GM12878 (cell line): ENCODE results near the gene TMSB4X. TPM values are rescaled to one million over a fixed set of nuclear protein-coding genes. Genes with fewer than 3 reads are reported as not detected.

Experiments
- ATAC-seq: fragments of 200-7000 bp; cut with Tn5 transposase; 3 replicates; pipeline ENCODE4 v1.9.1; 2020; ENCODE audit warnings: mild to moderate bottlenecking, moderate library complexity
- BruUV-seq: library from RNA; stranded (reverse); fragments of 400-500 nt; replicated peaks from 2 replicates; lab custom pipeline; 2021; lab: Mats Ljungman, UMichigan
- CTCF ChIA-PET: fragments of 300-600 bp; sonication (Branson Sonifier 250); formaldehyde crosslinking; extraction: SDS; loops from one replicate; lab custom pipeline; 2021; ENCODE audit warnings: inconsistent platforms; lab: Yijun Ruan, JAX
- POLR2A ChIA-PET: fragments of 350-600 bp; formaldehyde crosslinking; extraction: SDS; loops from one replicate; lab custom pipeline; 2021; ENCODE audit warnings: inconsistent platforms; lab: Charles Lee
- RAD21 ChIA-PET: fragments of 300-600 bp; sonication (Branson Sonifier 250); formaldehyde crosslinking; loops from one replicate; lab custom pipeline; 2023; ENCODE audit warnings: antibody characterized with exemption; ENCODE audit not compliant: unreplicated experiment; lab: Charles Lee
- SMC1A ChIA-PET: fragments of 300-600 bp; sonication (Branson Sonifier 250); formaldehyde crosslinking; loops from one replicate; lab custom pipeline; 2023; ENCODE audit not compliant: unreplicated experiment, uncharacterized antibody; lab: Charles Lee
- DNase-seq: peaks from one replicate; pipeline ENCODE4 v3.0.0-alpha.2; 2011; ENCODE audit warnings: low read depth, low spot score
- FAIRE-seq: peaks from 3 replicates; lab custom pipeline; 2011; peaks lifted over from hg19 to GRCh38; lab: Jason Lieb, UNC
- H2AFZ ChIP-seq: 2 replicates; pipeline ENCODE4 v1.6.0; 2011; ENCODE audit warnings: low read depth, low read length, control low read depth; ENCODE audit not compliant: control insufficient read depth
- H3K27ac ChIP-seq: 2 replicates; pipeline ENCODE4 v1.5.1; 2011; ENCODE audit warnings: control low read depth; ENCODE audit not compliant: control insufficient read depth, insufficient read depth
- H3K27me3 ChIP-seq, 2 experiments: replicated peaks in 1 of 2; 2 replicates each; pipeline versions ENCODE4 v1.6.0 to v1.6.1; 2011; ENCODE audit warnings: low read length in 1 of 2; ENCODE audit not compliant: control insufficient read depth in 2 of 2, insufficient read depth in 2 of 2
- H3K36me3 ChIP-seq, 2 experiments: 2 replicates each; pipeline ENCODE4 v1.5.1; 2011; ENCODE audit warnings: low read length in 1 of 2; ENCODE audit not compliant: control insufficient read depth in 2 of 2, insufficient read depth in 2 of 2
- H3K4me1 ChIP-seq: 2 replicates; pipeline ENCODE4 v1.6.1; 2011; ENCODE audit warnings: mild to moderate bottlenecking, low read length, moderate library complexity, mixed read lengths; ENCODE audit not compliant: control insufficient read depth, insufficient read depth
- H3K4me2 ChIP-seq: 2 replicates; pipeline ENCODE4 v1.6.0; 2011; ENCODE audit warnings: control low read depth; ENCODE audit not compliant: control insufficient read depth, insufficient read depth
- H3K4me3 ChIP-seq: fragments of 200-600 bp; sonication (generic); 2 replicates; pipeline ENCODE4 v1.5.1; 2016
- H3K79me2 ChIP-seq: 2 replicates; pipeline ENCODE4 v1.6.0; 2011; ENCODE audit warnings: low read length; ENCODE audit not compliant: control insufficient read depth, insufficient read depth
- H3K9ac ChIP-seq: 2 replicates; pipeline ENCODE4 v1.8.0; 2011; ENCODE audit warnings: low read length, control low read depth, mixed read lengths; ENCODE audit not compliant: control insufficient read depth, insufficient read depth
- H3K9me3 ChIP-seq: replicated peaks from 3 replicates; pipeline ENCODE4 v1.5.1; 2011; ENCODE audit warnings: mild to moderate bottlenecking, low read length; ENCODE audit not compliant: control insufficient read depth, insufficient read depth
- H4K20me1 ChIP-seq: 2 replicates; pipeline ENCODE4 v1.6.0; 2011; ENCODE audit not compliant: control insufficient read depth, insufficient read depth
- BCL11A ChIP-seq: IDR thresholded peaks from 2 replicates; pipeline ENCODE4 v1.6.1; 2011; ENCODE audit warnings: low read depth, low read length
- BMI1 ChIP-seq: fragments of 450-650 bp; IDR thresholded peaks from 2 replicates; pipeline ENCODE4 v1.6.1; 2016; ENCODE audit warnings: mild to moderate bottlenecking, moderate library complexity, borderline replicate concordance
- CHD4 ChIP-seq: fragments of 200-600 bp; sonication (generic); IDR thresholded peaks from 2 replicates; pipeline ENCODE4 v1.6.1; 2016; ENCODE audit warnings: mild to moderate bottlenecking
- CREM ChIP-seq: IDR thresholded peaks from 2 replicates; pipeline ENCODE4 v1.6.1; 2014; ENCODE audit warnings: antibody characterized with exemption, low read depth
- GATAD2B ChIP-seq: fragments of 450-650 bp; conservative IDR thresholded peaks from 2 replicates; pipeline ENCODE4 v1.6.1; 2017; ENCODE audit warnings: low read depth, mild to moderate bottlenecking, moderate library complexity
- IRF3 ChIP-seq: fragments of 450-650 bp; IDR thresholded peaks from 2 replicates; pipeline ENCODE4 v1.6.1; 2014; ENCODE audit warnings: mild to moderate bottlenecking
- MTA3 ChIP-seq: IDR thresholded peaks from 2 replicates; pipeline ENCODE4 v1.6.1; 2012; ENCODE audit warnings: low read length, inconsistent platforms, borderline replicate concordance
- MYB ChIP-seq: fragments of 150-350 bp; IDR thresholded peaks from 2 replicates; pipeline ENCODE4 v1.6.1; 2014; ENCODE audit warnings: mild to moderate bottlenecking, low read depth, low read length, borderline replicate concordance
- NBN ChIP-seq: fragments of 450-650 bp; IDR thresholded peaks from 2 replicates; pipeline ENCODE4 v1.6.1; 2016
- POU2F2 ChIP-seq: IDR thresholded peaks from 3 replicates; pipeline ENCODE4 v1.6.1; 2011; ENCODE audit warnings: low read depth, mild to moderate bottlenecking, low read length, borderline replicate concordance
- RB1 ChIP-seq: fragments of 450-650 bp; formaldehyde crosslinking; IDR thresholded peaks from 2 replicates; pipeline ENCODE4 v1.6.1; 2017; ENCODE audit warnings: mild to moderate bottlenecking, borderline replicate concordance
- SKIL ChIP-seq: fragments of 450-650 bp; IDR thresholded peaks from 2 replicates; pipeline ENCODE4 v1.6.1; 2017; ENCODE audit warnings: mild to moderate bottlenecking, low read depth, inconsistent platforms; ENCODE audit not compliant: poor library complexity, severe bottlenecking
- SMAD1 ChIP-seq: fragments of 450-650 bp; IDR thresholded peaks from 2 replicates; pipeline ENCODE4 v1.6.1; 2018; ENCODE audit warnings: mild to moderate bottlenecking, low read depth; ENCODE audit not compliant: partially characterized antibody
- STAT3 ChIP-seq: IDR thresholded peaks from 2 replicates; pipeline ENCODE4 v1.6.1; 2011; ENCODE audit warnings: low read depth, low read length, improper control_type of control experiment
- SUPT20H ChIP-seq: IDR thresholded peaks from 2 replicates; pipeline ENCODE4 v1.6.1; 2011; ENCODE audit warnings: low read depth, mild to moderate bottlenecking, low read length, moderate library complexity, borderline replicate concordance; ENCODE audit not compliant: control insufficient read depth
- ZZZ3 ChIP-seq: IDR thresholded peaks from 2 replicates; pipeline ENCODE4 v1.6.1; 2011; ENCODE audit warnings: low read depth; ENCODE audit not compliant: control insufficient read depth, insufficient read length
- WGBS: methylation state at CpG from one replicate; pipeline ENCODE4 v1.1.6; 2016; ENCODE audit warnings: low lambda C conversion rate; ENCODE audit not compliant: insufficient replicate concordance, insufficient coverage; ENCODE audit errors: missing lambda C conversion rate; 5-methylcytosine and 5-hydroxymethylcytosine counted together
- in situ Hi-C: fragments of 300-500 bp; cut with MboI; formaldehyde crosslinking; loops from 9 replicates; pipeline ENCODE4 v1.14.3; 2018; ENCODE audit warnings: mixed read lengths
- intact Hi-C: fragments of 100-400 bp; cut with micrococcal nuclease; formaldehyde crosslinking; loops from one replicate; pipeline ENCODE4 v1.14.2; 2022; ENCODE audit not compliant: unreplicated experiment
- polyA plus RNA-seq, 11 experiments: library from polyadenylated mRNA; depleted of rRNA in 4 of 11; unstranded in 6 of 11; stranded (reverse) in 5 of 11; fragments of >200 nt; fragmentation: Nextera tagmentation in 4 of 11; fragmentation: Illumina TruSeq in 1 of 11; extraction: Ambion mirVana in 4 of 11; extraction: Trizol in 1 of 11; gene quantifications; 1 replicate in 1 of 11; 2 replicates in 10 of 11; pipeline versions ENCODE4 v1.2.1 to v1.2.3, GENCODE V29; 2011 to 2016; ENCODE audit warnings: inconsistent platforms in 2 of 11, missing spikeins in 2 of 11, low read depth in 1 of 11
- total RNA-seq, 4 experiments: library from RNA; depleted of rRNA in 3 of 4; stranded (reverse); fragments of >200 nt in 3 of 4; fragmentation: Illumina TruSeq in 1 of 4; extraction: Trizol in 1 of 4; gene quantifications; 2 replicates each; pipeline versions ENCODE4 v1.2.1 to v1.2.3, GENCODE V29; 2013 to 2021
- TF ChIP-seq, protein P1 (sequence below): fragments of 450-650 bp; formaldehyde crosslinking; IDR thresholded peaks from 2 replicates; pipeline ENCODE4 v1.5.0; 2022; ENCODE audit warnings: mild to moderate bottlenecking, missing genetic modification characterization

Gene TMSB4X
- total and polyA plus RNA-seq, 10 of the 15 experiments (the other 5 are each of a cell fraction or from before 2014, with no cell fraction given) = 13,924 to 37,234 (median 23,705) TPM

GRCh38 chrX:12946406-12946805 lies 28.5 kb upstream of the TMSB4X start:
- DNase-seq (no peak), FAIRE-seq (no peak), ATAC-seq (no peak)
- intact Hi-C loops (loop anchor here (2.0 to 10.0 kb wide), 4 partner anchors 134 to 718 kb away; no protein-coding TSS in a partner anchor), in situ Hi-C loops (loop anchor here (5.0 kb wide), 2 partner anchors 56 to 531 kb away; no protein-coding TSS in a partner anchor)
- 36% methylated on average over 4 of the region's 4 CpGs for WGBS
- POLR2A ChIA-PET = interaction anchor here (0.6 to 7.2 kb wide), 17 partner anchors 11 to 542 kb away, joined by 3 to 63 read pairs (median 4); no protein-coding TSS in a partner anchor
- RAD21 ChIA-PET = interaction anchor here (0.6 to 15.5 kb wide), 44 partner anchors 8 to 744 kb away, joined by 3 to 549 read pairs (median 4); partner anchors contain the start of gene TMSB4X
- peak overlapping the region; percentile 97 for H3K27ac ChIP-seq
- H4K20me1 ChIP-seq = no peaks in the 10 kb centered on the region
- H2AFZ ChIP-seq = no peak overlapping the region
- no peaks in the 10 kb centered on the region for H3K9me3 ChIP-seq
- H3K4me3 ChIP-seq = no peak overlapping the region
- no peaks in the 10 kb centered on the region for H3K36me3 ChIP-seq
- SMC1A ChIA-PET = interaction anchor here (0.6 to 18.8 kb wide), 42 partner anchors 8 to 700 kb away, joined by 3 to 632 read pairs (median 6); partner anchors contain the start of gene TMSB4X
- H3K27me3 ChIP-seq = no peaks in the 10 kb centered on the region
- TF ChIP-seq GATAD2B = no peak
- TF ChIP-seq, protein P1, sequence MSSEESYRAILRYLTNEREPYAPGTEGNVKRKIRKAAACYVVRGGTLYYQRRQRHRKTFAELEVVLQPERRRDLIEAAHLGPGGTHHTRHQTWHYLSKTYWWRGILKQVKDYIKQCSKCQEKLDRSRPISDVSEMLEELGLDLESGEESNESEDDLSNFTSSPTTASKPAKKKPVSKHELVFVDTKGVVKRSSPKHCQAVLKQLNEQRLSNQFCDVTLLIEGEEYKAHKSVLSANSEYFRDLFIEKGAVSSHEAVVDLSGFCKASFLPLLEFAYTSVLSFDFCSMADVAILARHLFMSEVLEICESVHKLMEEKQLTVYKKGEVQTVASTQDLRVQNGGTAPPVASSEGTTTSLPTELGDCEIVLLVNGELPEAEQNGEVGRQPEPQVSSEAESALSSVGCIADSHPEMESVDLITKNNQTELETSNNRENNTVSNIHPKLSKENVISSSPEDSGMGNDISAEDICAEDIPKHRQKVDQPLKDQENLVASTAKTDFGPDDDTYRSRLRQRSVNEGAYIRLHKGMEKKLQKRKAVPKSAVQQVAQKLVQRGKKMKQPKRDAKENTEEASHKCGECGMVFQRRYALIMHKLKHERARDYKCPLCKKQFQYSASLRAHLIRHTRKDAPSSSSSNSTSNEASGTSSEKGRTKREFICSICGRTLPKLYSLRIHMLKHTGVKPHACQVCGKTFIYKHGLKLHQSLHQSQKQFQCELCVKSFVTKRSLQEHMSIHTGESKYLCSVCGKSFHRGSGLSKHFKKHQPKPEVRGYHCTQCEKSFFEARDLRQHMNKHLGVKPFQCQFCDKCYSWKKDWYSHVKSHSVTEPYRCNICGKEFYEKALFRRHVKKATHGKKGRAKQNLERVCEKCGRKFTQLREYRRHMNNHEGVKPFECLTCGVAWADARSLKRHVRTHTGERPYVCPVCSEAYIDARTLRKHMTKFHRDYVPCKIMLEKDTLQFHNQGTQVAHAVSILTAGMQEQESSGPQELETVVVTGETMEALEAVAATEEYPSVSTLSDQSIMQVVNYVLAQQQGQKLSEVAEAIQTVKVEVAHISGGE (CRISPR knock-in tag) = no peak
- TF ChIP-seq BCL11A = no peak
- no peak for TF ChIP-seq IRF3
- no peak for TF ChIP-seq POU2F2
- TF ChIP-seq MTA3 = no peak
- TF ChIP-seq ZZZ3 = no peak
- TF ChIP-seq SKIL = no peak
- TF ChIP-seq MYB = no peak
- TF ChIP-seq NBN = no peak
- TF ChIP-seq CREM = no peak
- no peak for TF ChIP-seq BMI1
- TF ChIP-seq CHD4 = no peak
- TF ChIP-seq STAT3 = no peak
- TF ChIP-seq SMAD1 = no peak
- no peak for TF ChIP-seq SUPT20H
- TF ChIP-seq RB1 = no peak
- peaks cover 26% of the 10 kb centered on the region for H3K79me2 ChIP-seq
- H3K4me1 ChIP-seq = peaks cover 41% of the 10 kb centered on the region
- no TSS peak for BruUV-seq
- H3K9ac ChIP-seq = no peak overlapping the region
- CTCF ChIA-PET = interaction anchor here (0.6 to 7.7 kb wide), 86 partner anchors 8 to 1132 kb away, joined by 3 to 312 read pairs (median 5); partner anchors contain the start of genes OFD1 and TRAPPC2
- no peak overlapping the region for H3K4me2 ChIP-seq
